ENCODE results near the gene GRID2. TPM values are rescaled to one million over a fixed set of nuclear protein-coding genes. Genes with fewer than 3 reads are reported as not detected.
A peak's percentile ranks its signal among the peaks of the same experiment; 100 is the strongest.

Gene GRID2
- total RNA-seq, 2 donors from 2014 or later = 27.3 to 40.4 TPM

- H3K36me3 Mint-ChIP-seq (ENCODE audit: low read depth) = no peaks in the 10 kb centered on the region
- Histone ChIP-seq H3K36me3 (ENCODE audit: control insufficient read depth, insufficient read depth, low read length) (no peaks in the 10 kb centered on the region), H3K4me1 (ENCODE audit: control insufficient read depth, insufficient read depth, low read length) (peaks cover 5% of the 10 kb centered on the region), H3K27ac (ENCODE audit: low read depth, low read length) (no peak overlapping the region), H3K27me3 (ENCODE audit: control insufficient read depth, insufficient read depth, low read length, poor library complexity, severe bottlenecking) (no peaks in the 10 kb centered on the region), H3K4me3 (ENCODE audit: low read length) (no peak overlapping the region), H3K9ac (ENCODE audit: extremely low read depth, low read length, poor library complexity, severe bottlenecking) (no peak overlapping the region), H3K9me3 (ENCODE audit: control insufficient read depth, low read length) (no peaks in the 10 kb centered on the region)
- no peak for DNase-seq
- WGBS, 2 experiments (ENCODE audit: insufficient coverage in 1 of 2, insufficient read length in 1 of 2) = 33 to 59% methylated on average over 1 of the region's 1 CpG
- H3K9me3 Mint-ChIP-seq = no peaks in the 10 kb centered on the region
- no peaks in the 10 kb centered on the region for H3K27me3 Mint-ChIP-seq (ENCODE audit: insufficient read depth)
- H3K4me3 Mint-ChIP-seq = no peak overlapping the region
- TF ChIP-seq CTCF (conservative IDR thresholded peaks at IDR 0.05) = no peak
- peak overlapping the region; percentile 26 for H3K27ac Mint-ChIP-seq
- peaks cover 31% of the 10 kb centered on the region for H3K4me1 Mint-ChIP-seq
Measured at GRCh38 chr4:92488496-92488895, 184.7 kb downstream of the GRID2 start.

GRCh38 chr4:92497141-92497540, 193.4 kb downstream of the GRID2 start:
- no peak overlapping the region for H3K27ac ChIP-seq (ENCODE audit: low read depth, low read length)
- 71% methylated on average over 1 of the region's 1 CpG; no CpG with 5 or more reads in 1 of the 2 experiments for WGBS, 2 experiments (ENCODE audit: insufficient coverage in 1 of 2, insufficient read length in 1 of 2)

GRCh38 chr4:92501456-92501855, 197.7 kb downstream of the GRID2 start:
- H3K4me1 ChIP-seq (ENCODE audit: control insufficient read depth, insufficient read depth, low read length) = no peaks in the 10 kb centered on the region
- 94% methylated on average over 2 of the region's 2 CpGs; no CpG with 5 or more reads in 1 of the 2 experiments for WGBS, 2 experiments (ENCODE audit: insufficient coverage in 1 of 2, insufficient read length in 1 of 2)
- Mint-ChIP-seq H3K9me3 (no peaks in the 10 kb centered on the region), H3K36me3 (ENCODE audit: low read depth) (no peaks in the 10 kb centered on the region), H3K27me3 (ENCODE audit: insufficient read depth) (no peaks in the 10 kb centered on the region), H3K4me1 (peaks cover 18% of the 10 kb centered on the region), H3K27ac (peak overlapping the region; percentile 57), H3K4me3 (no peak overlapping the region)
- no peaks in the 10 kb centered on the region for H3K36me3 ChIP-seq (ENCODE audit: control insufficient read depth, insufficient read depth, low read length)
- no peaks in the 10 kb centered on the region for H3K9me3 ChIP-seq (ENCODE audit: control insufficient read depth, low read length)
- H3K9ac ChIP-seq (ENCODE audit: extremely low read depth, low read length, poor library complexity, severe bottlenecking) = no peak overlapping the region
- no peak overlapping the region for H3K4me3 ChIP-seq (ENCODE audit: low read length)
- no peak for TF ChIP-seq CTCF (conservative IDR thresholded peaks at IDR 0.05)
- no peak overlapping the region for H3K27ac ChIP-seq (ENCODE audit: low read depth, low read length)
- DNase-seq = no peak
- no peaks in the 10 kb centered on the region for H3K27me3 ChIP-seq (ENCODE audit: control insufficient read depth, insufficient read depth, low read length, poor library complexity, severe bottlenecking)

More at GRCh38 chr4:92497141-92497540, 193.4 kb downstream of the GRID2 start:
- Mint-ChIP-seq H3K9me3 (no peaks in the 10 kb centered on the region), H3K36me3 (ENCODE audit: low read depth) (no peaks in the 10 kb centered on the region), H3K27ac (no peak overlapping the region), H3K4me3 (no peak overlapping the region), H3K27me3 (ENCODE audit: insufficient read depth) (no peaks in the 10 kb centered on the region), H3K4me1 (peaks cover 15% of the 10 kb centered on the region)
- no peak for TF ChIP-seq CTCF (conservative IDR thresholded peaks at IDR 0.05)
- Histone ChIP-seq H3K27me3 (ENCODE audit: control insufficient read depth, insufficient read depth, low read length, poor library complexity, severe bottlenecking) (no peaks in the 10 kb centered on the region), H3K9me3 (ENCODE audit: control insufficient read depth, low read length) (no peaks in the 10 kb centered on the region), H3K9ac (ENCODE audit: extremely low read depth, low read length, poor library complexity, severe bottlenecking) (no peak overlapping the region), H3K4me1 (ENCODE audit: control insufficient read depth, insufficient read depth, low read length) (no peaks in the 10 kb centered on the region), H3K36me3 (ENCODE audit: control insufficient read depth, insufficient read depth, low read length) (no peaks in the 10 kb centered on the region), H3K4me3 (ENCODE audit: low read length) (no peak overlapping the region)
- no peak for DNase-seq
